ENCODE results near the gene TMEM30A.

TMEM30A gene

DNA sequence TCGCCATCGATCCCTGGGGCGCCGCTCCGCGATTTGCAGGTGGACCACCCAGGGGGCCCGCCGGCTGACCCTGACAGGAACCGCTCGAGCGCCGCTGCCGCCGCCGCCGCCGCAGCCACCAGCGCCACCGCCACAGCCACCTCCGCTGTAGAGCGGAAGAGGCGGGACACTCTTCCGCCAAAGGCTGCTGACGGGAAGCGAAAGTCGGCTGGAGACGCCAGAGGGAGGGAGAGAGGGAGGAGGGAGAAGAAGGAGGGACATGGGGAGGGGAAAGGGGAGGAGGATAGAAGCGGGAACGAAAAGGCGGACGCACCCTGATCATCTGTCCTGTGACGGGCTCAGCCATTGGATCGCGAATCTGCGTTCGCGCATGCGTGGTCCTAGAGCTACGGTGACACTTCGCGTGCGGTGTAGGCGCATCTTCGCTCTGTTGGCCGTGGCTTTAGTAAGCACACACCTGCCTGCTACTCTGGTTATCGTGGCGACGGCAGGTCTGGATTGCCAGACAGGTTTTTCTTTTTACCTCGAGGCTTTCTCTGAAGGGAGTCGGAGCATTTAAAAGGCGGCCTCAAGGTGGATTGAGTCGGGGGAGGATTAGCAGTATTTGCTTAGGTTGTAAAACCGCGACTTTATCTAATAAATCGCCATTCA lies at the start of gene TMEM30A:
TMEM30A (minus strand) TSS at position 161 of the 651 bp plus-strand sequence; CDS start at position 7, 154 bp downstream.
- Mint-ChIP-seq H3K36me3 (ENCODE audit: low read depth) (peaks cover 20% of the 10 kb centered on the region), H3K27me3 (no peaks in the 10 kb centered on the region), H3K4me1 (ENCODE audit: low read depth) (peaks cover 51% of the 10 kb centered on the region), H3K4me3 (no peak within 1 kb of the TSS), H3K27ac (no peak within 1 kb of the TSS), H3K9me3 (no peaks in the 10 kb centered on the region)
- peak; percentile 93 for DNase-seq

DNA sequence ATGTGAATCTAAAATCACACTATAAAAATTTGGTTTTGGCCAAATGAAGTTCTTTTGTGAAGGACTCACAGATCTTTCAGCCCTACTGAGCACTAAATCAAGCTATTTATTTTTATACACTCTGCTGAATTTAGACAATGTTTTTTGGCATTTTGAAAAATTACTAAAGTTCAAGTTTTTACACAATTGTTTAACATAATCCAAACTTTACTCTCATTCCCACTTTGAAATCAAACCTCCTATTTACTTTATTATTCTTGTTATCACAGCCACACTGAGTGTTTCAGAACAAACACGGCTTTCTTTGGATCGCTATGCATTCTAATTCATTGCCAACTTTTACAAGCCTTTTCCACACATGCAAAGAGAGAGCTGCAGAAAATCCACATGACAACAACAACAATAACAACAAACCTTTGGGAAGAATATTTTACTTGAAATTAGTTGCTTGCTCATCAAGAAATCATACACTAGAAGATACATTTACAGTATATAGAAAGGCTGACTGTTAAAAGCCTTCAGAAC lies 49.1 kb upstream of the TMEM30A start:
- H3K4me1 Mint-ChIP-seq (ENCODE audit: low read depth), result peaks cover 2% of the 10 kb centered on the region
- no peak overlapping the region for H3K27ac Mint-ChIP-seq
- H3K27me3 Mint-ChIP-seq, result peaks cover 22% of the 10 kb centered on the region
- no peak for DNase-seq
- no peaks in the 10 kb centered on the region for H3K9me3 Mint-ChIP-seq
- H3K36me3 Mint-ChIP-seq (ENCODE audit: low read depth), result no peaks in the 10 kb centered on the region
- H3K4me3 Mint-ChIP-seq, result no peak overlapping the region

DNA sequence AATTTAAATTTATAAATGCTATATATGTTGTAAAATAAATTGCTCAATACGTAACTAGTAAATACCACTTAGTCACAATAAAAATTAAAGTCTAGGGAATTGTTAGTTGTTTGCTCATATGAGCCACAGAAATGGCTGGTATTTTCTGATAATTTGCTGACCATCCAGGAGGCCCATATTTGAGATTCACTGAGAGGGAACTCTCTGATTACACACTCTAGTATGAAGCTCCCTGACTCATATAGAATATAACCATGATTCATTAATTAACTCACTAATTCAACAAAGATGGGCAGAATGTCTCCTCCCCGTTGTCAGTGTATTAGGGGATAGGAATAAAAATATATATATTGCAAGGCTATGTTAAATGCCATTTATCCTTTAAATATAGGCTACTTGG lies 46.6 kb upstream of the TMEM30A start:
- Mint-ChIP-seq H3K27me3 (peaks cover 14% of the 10 kb centered on the region), H3K27ac (no peak overlapping the region), H3K36me3 (ENCODE audit: low read depth) (no peaks in the 10 kb centered on the region), H3K4me1 (ENCODE audit: low read depth) (no peaks in the 10 kb centered on the region), H3K4me3 (no peak overlapping the region), H3K9me3 (no peaks in the 10 kb centered on the region)
- no peak for DNase-seq

DNA sequence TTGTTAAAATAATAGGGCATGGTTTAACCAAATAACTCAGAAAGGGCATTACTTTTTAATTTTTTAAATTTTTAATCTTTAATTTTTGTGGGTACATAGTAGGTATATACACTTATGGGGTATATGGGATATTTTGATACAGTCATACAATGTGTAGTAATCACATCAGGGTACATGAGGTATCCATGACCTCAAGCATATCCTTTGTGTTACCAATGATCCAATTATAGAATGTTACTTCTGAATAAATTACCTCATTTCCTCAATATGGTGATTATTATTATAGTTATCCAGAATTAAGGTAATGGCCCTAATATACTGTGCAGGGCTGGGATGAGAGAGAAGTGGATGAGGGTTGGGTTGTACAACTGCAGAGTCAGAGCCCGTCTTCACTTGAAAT lies 45.1 kb upstream of the TMEM30A start:
- H3K9me3 Mint-ChIP-seq, result no peaks in the 10 kb centered on the region
- no peaks in the 10 kb centered on the region for H3K36me3 Mint-ChIP-seq (ENCODE audit: low read depth)
- H3K27me3 Mint-ChIP-seq, result peaks cover 11% of the 10 kb centered on the region
- H3K27ac Mint-ChIP-seq, result no peak overlapping the region
- no peak overlapping the region for H3K4me3 Mint-ChIP-seq
- no peaks in the 10 kb centered on the region for H3K4me1 Mint-ChIP-seq (ENCODE audit: low read depth)
- DNase-seq, result no peak

DNA sequence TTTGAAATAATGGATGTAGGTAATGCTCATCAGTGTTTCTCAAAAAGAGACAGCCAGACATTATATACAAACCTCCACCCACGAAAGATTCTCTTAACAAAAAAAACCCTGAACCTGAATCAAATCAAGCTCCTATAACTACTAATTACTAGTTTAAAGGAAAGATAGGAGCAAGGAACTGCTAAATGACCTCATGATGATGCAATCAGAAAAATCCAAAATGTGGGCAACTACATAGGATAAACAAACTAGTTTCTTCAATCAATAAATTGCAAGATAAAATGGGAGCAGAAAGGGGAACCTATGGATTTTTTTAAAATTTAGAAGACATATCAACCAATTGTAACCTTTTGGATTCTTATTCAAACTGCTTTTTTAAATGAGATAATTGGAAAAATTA lies 43.2 kb upstream of the TMEM30A start:
- Mint-ChIP-seq H3K27me3 (peaks cover 13% of the 10 kb centered on the region), H3K4me1 (ENCODE audit: low read depth) (no peaks in the 10 kb centered on the region), H3K9me3 (no peaks in the 10 kb centered on the region), H3K27ac (no peak overlapping the region), H3K36me3 (ENCODE audit: low read depth) (no peaks in the 10 kb centered on the region), H3K4me3 (no peak overlapping the region)
- DNase-seq, result no peak

DNA sequence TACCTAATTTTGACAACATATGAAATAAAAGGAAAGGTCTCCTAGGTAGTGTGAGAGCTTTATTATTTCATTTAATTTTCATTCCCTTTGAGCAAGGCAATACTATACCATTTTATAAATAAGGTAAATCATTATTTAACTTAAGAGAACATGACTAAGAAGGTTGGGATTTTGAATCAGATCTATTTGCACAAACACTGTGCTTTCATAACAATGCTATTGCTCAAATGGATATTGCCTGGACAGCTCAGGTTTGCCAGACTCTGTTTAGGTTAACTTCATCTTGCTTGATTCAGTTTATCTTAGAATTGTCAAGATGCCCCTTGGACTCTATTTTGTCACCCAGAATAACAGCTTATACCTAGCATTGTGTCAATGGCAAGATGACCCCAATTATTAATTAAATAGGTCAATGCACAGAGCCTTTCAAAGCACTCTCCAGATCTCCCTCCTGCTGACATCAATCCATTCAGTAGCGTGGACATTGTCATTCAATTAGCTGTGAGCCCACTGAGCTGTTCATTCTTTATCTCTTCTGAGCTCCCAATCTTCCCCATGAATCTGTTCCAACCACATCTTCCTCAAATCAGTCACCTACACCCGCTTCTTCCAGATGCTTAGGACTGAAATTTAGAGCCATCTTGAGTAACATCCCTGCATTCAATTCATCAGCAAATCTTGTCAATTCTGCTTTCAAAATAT lies 42.1 kb upstream of the TMEM30A start:
- Mint-ChIP-seq H3K27me3 (peaks cover 12% of the 10 kb centered on the region), H3K4me3 (no peak overlapping the region), H3K27ac (no peak overlapping the region), H3K36me3 (ENCODE audit: low read depth) (no peaks in the 10 kb centered on the region), H3K9me3 (no peaks in the 10 kb centered on the region), H3K4me1 (ENCODE audit: low read depth) (no peaks in the 10 kb centered on the region)
- no peak for DNase-seq

DNA sequence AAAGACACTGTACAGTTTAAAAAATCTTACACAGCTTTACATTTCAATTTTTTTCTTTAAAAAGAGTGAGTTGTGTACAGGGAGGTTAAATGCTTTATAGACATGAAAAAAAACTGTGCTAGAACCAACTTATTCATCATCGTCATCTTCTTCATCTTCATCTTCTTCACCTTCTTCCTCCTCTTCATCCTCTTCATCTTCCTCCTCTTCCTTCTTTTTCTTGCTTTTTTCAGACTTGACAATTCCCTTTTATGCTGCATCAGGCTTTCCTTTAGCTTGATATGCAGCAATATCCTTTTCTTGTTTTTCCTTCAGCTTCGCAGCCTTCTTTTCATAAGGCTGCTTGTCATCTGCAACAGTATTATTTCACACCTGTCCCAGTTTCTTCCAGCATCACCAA lies 34.3 kb upstream of the TMEM30A start:
- no peak overlapping the region for H3K27ac Mint-ChIP-seq

DNA sequence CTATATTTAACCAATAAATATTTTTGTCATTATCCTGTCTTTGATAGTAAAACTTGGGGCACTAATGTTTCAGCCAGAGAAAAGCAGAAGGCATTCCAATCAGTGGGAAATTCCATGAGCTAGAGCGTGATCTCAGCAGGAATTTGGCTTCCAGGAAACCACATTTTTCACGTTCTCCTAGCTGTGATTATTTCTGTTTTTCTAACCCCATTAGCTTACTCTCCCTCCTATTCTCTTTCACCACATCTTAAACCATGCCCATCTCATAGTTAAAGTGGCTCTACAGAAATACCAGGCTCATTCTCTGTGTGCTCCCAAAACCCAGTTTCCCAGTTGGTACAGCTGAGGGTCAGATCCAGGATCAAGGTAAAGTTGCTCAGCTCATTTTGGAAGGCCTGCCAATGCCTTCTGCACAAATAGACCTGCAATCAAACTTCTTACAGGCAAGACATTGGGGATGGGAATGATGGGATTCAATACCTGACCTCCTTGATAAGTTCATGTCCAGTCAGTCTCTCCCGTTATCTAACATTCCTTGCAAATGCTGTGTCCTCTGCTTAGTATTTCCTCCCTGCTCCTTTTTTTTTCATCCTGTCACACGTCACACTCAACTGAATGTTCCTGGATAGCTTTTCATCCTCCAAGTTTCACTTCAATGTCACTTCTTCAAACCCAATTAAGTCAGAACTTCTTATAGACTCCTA lies 33.1 kb upstream of the TMEM30A start:
- no peaks in the 10 kb centered on the region for H3K4me1 Mint-ChIP-seq (ENCODE audit: low read depth)
- H3K27ac Mint-ChIP-seq, result no peak overlapping the region
- H3K4me3 Mint-ChIP-seq, result no peak overlapping the region
- no peaks in the 10 kb centered on the region for H3K9me3 Mint-ChIP-seq
- no peak for DNase-seq
- H3K27me3 Mint-ChIP-seq, result peaks cover 48% of the 10 kb centered on the region
- H3K36me3 Mint-ChIP-seq (ENCODE audit: low read depth), result no peaks in the 10 kb centered on the region

More for the DNA sequence above, 34.3 kb upstream of the TMEM30A start:
- Mint-ChIP-seq H3K36me3 (ENCODE audit: low read depth) (no peaks in the 10 kb centered on the region), H3K27me3 (peaks cover 38% of the 10 kb centered on the region), H3K4me1 (ENCODE audit: low read depth) (no peaks in the 10 kb centered on the region), H3K4me3 (no peak overlapping the region), H3K9me3 (no peaks in the 10 kb centered on the region)
- DNase-seq, result no peak

DNA sequence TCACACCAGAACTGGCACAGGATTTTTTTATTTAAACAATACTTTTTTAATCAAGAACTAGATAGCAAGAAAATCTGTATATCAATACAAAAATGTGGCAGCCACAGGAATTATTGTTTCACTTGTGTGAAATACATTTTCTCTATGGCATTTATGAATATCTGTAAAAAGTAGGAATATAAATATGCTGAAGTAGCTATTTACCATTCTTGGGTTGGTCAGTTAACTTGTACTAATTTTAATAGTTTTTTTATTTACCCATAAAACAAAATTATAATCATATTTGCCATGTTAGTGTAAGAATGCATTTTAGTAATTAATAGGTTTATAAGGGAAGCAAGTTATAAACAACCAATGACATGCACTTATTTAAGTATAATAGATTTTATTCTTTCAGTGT lies 31.4 kb upstream of the TMEM30A start:
- Mint-ChIP-seq H3K4me3 (no peak overlapping the region), H3K27me3 (peaks cover 49% of the 10 kb centered on the region), H3K27ac (no peak overlapping the region), H3K9me3 (no peaks in the 10 kb centered on the region), H3K4me1 (ENCODE audit: low read depth) (no peaks in the 10 kb centered on the region), H3K36me3 (ENCODE audit: low read depth) (no peaks in the 10 kb centered on the region)
- no peak for DNase-seq

DNA sequence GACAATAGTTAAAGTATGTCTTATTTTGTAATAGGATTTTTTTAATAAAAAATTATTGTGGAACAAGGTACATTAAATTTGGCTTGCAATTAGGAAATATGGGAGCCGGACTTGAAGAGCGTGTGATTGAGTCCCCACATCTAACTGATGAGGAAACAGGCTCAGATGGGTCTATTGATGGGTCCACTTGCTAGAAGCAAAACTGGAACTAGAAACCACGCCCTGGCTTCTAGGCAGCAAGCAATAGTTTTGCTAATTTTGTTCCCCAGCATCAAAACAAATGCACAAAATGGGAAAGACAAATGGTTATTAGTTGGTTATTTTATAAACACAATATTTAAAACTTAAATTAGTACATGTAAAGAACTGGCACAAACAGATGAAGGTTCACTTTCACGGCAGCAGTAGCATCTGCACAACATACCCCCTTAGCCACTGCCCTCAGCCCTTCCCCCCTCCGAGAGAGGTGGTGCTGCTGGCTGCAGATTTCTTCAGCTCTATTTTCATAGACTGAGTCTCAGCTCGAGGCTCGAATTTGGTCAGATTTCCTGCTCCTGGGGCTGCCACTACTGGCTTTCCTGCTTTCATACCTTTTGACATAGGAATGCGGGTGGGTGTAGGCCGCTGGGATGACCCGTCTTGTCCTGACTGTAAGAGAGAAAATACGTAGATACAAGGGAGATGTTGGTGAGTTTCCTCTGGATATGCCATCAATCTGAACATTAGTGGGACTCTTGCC lies 23.8 kb upstream of the TMEM30A start:
- no peaks in the 10 kb centered on the region for H3K36me3 Mint-ChIP-seq (ENCODE audit: low read depth)
- peaks cover 26% of the 10 kb centered on the region for H3K27me3 Mint-ChIP-seq
- no peak overlapping the region for H3K4me3 Mint-ChIP-seq
- no peaks in the 10 kb centered on the region for H3K9me3 Mint-ChIP-seq
- no peak for DNase-seq
- H3K4me1 Mint-ChIP-seq (ENCODE audit: low read depth), result peaks cover 3% of the 10 kb centered on the region
- no peak overlapping the region for H3K27ac Mint-ChIP-seq

DNA sequence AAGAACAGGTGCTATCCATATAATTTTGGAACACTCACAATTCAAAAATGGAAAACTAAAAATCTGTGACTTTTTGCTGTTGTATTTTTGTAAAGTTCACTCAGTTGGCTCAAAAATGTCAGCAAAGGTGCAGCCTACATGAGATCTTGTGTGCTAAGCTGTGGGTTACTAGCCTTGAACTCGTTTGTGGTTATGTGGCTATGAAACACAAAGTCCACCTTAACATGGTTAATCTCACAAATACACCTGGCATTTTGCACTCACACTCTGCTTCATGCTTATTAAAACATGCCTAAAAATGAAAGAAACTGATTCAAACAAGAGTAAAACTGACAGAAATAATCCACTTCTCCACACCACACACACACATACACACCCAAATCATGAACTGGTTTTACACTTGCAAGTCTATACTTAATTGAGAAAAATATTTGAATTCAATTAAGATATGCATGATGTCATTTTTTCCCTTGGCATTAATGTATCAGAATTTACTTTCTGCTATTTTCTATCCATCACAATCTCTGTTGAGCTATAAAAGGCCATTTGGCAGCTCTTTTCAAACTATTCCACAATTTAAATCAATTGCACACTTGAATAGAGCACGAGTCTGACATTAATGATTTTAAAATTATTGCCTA lies 22.9 kb upstream of the TMEM30A start:
- Mint-ChIP-seq H3K9me3 (no peaks in the 10 kb centered on the region), H3K36me3 (ENCODE audit: low read depth) (no peaks in the 10 kb centered on the region), H3K4me3 (no peak overlapping the region), H3K27ac (no peak overlapping the region), H3K4me1 (ENCODE audit: low read depth) (peaks cover 3% of the 10 kb centered on the region), H3K27me3 (peaks cover 17% of the 10 kb centered on the region)
- DNase-seq, result no peak

DNA sequence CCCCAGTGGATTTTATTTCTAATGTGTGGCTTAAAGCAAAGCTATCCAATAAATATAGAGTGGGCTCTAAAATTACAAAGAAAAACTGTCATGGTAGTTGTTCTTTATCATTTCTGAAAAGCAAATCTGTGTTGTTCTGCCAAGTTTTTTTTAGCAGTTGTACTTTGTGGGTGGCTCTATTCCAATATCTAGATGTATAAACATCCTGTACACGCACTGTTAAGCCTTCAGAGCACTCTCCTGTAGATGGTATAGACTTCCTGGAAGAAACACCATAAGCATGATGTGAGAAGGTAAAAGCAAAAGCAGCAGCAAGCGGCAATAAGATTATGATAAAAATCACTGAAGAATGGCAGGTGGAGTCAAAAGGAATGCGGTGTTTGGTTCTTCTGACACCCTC lies 21.5 kb upstream of the TMEM30A start:
- H3K27ac Mint-ChIP-seq, result no peak overlapping the region
- no peak overlapping the region for H3K4me3 Mint-ChIP-seq
- peaks cover 3% of the 10 kb centered on the region for H3K4me1 Mint-ChIP-seq (ENCODE audit: low read depth)

DNA sequence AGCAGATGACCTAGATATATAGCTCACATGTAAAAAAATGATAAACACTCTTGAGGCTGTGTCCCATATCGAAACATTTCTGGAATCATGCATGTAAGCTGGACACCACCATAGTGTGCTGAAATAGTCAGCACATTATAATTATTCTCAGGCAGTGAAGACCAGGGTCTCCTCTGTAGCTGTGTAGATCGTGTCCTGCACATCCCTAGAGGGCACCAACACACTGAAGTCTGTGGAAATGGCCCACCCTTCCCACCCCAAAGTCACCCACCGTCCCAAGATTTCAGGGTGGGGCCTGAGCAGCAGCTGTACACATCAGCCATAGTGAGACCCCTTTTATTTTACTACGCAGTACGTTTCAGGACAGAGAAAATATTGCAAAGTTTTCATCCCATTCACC lies 21.0 kb upstream of the TMEM30A start:
- Mint-ChIP-seq H3K36me3 (ENCODE audit: low read depth) (no peaks in the 10 kb centered on the region), H3K27ac (no peak overlapping the region), H3K4me1 (ENCODE audit: low read depth) (peaks cover 3% of the 10 kb centered on the region), H3K27me3 (peaks cover 13% of the 10 kb centered on the region), H3K4me3 (no peak overlapping the region), H3K9me3 (no peaks in the 10 kb centered on the region)
- no peak for DNase-seq

More for the DNA sequence above, 21.5 kb upstream of the TMEM30A start:
- Mint-ChIP-seq H3K9me3 (no peaks in the 10 kb centered on the region), H3K36me3 (ENCODE audit: low read depth) (no peaks in the 10 kb centered on the region), H3K27me3 (peaks cover 13% of the 10 kb centered on the region)
- no peak for DNase-seq

DNA sequence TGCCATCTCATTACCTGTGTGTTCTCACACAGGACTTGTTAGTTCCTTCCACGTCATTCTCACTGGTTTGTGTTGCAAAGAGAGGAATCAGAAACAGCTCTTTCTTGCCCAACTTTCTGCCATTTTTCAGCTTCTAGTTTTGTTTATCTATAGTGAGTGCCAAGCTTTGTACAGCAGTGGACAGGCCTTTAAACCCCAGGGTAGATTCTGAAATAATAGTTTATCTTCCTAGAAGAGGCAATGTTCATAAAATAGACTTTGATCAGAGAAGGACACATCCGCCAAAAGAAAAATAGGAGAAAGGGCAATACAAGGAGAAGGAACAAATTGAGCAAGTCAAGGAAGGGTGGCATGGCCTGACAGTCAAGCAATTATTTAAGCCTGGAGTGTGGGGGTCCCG lies 17.7 kb upstream of the TMEM30A start:
- H3K4me1 Mint-ChIP-seq (ENCODE audit: low read depth), result peaks cover 3% of the 10 kb centered on the region
- no peak overlapping the region for H3K4me3 Mint-ChIP-seq
- no peak overlapping the region for H3K27ac Mint-ChIP-seq
- no peak for DNase-seq
- no peaks in the 10 kb centered on the region for H3K9me3 Mint-ChIP-seq
- no peaks in the 10 kb centered on the region for H3K36me3 Mint-ChIP-seq (ENCODE audit: low read depth)
- peaks cover 8% of the 10 kb centered on the region for H3K27me3 Mint-ChIP-seq

All from activated T-cell treated with anti-CD3 and anti-CD28 coated beads, Interleukin-2, amount 50 U/mL, for 24 hours (primary cell).